Thoracic aorta (tissue), 2 donors: ENCODE results near the gene TMPRSS4. TPM values are rescaled to one million over a fixed set of nuclear protein-coding genes. Genes with fewer than 3 reads are reported as not detected.

Source experiments
- ATAC-seq: fragments of 150-250 bp; one replicate; pipeline ENCODE4 v1.8.0; 2017; ENCODE audit warnings: low read depth; ENCODE audit not compliant: insufficient number of reproducible peaks, low FRiP score
- DNase-seq: peaks from one replicate; pipeline ENCODE4 v3.0.0-alpha.2; 2020; ENCODE audit warnings: low spot score
- H3K27ac ChIP-seq, 2 donors: fragments of 200-600 bp; sonication (generic); 1 replicate in 1 of 2; 2 replicates in 1 of 2; pipeline ENCODE4 v1.5.1; 2016; ENCODE audit warnings: mild to moderate bottlenecking in 2 of 2, moderate library complexity in 2 of 2
- H3K27me3 ChIP-seq: fragments of 200-600 bp; sonication (generic); replicated peaks from 2 replicates; pipeline ENCODE4 v1.6.0; 2016; ENCODE audit warnings: mild to moderate bottlenecking; ENCODE audit not compliant: insufficient read depth
- H3K36me3 ChIP-seq: fragments of 200-600 bp; sonication (generic); one replicate; pipeline ENCODE4 v1.5.1; 2016
- H3K4me1 ChIP-seq, 2 donors: fragments of 200-600 bp; sonication (generic); 1 replicate in 1 of 2; 2 replicates in 1 of 2; pipeline versions ENCODE4 v1.5.1 to v1.6.0; 2016; ENCODE audit warnings: low read depth in 2 of 2, mild to moderate bottlenecking in 1 of 2; ENCODE audit not compliant: control insufficient read depth in 1 of 2
- H3K4me3 ChIP-seq: fragments of 200-600 bp; sonication (generic); 2 replicates; pipeline ENCODE4 v1.5.1; 2016; ENCODE audit warnings: mild to moderate bottlenecking
- H3K9me3 ChIP-seq: fragments of 200-600 bp; sonication (generic); 2 replicates; pipeline ENCODE4 v1.5.1; 2016
- total RNA-seq, 2 donors: library from RNA; depleted of rRNA; stranded (reverse); fragments of >200 nt; gene quantifications; one replicate each; pipeline versions ENCODE4 v1.1.0 to v1.2.3, GENCODE V29; 2016
- TF ChIP-seq, protein P1 (sequence below): fragments of 200-600 bp; sonication (generic); IDR thresholded peaks from one replicate; pipeline ENCODE4 v1.5.1; 2019; ENCODE audit warnings: antibody characterized with exemption

TMPRSS4 gene
- total RNA-seq, 2 donors from 2014 or later = 2.2 TPM; not detected in 1

DNA sequence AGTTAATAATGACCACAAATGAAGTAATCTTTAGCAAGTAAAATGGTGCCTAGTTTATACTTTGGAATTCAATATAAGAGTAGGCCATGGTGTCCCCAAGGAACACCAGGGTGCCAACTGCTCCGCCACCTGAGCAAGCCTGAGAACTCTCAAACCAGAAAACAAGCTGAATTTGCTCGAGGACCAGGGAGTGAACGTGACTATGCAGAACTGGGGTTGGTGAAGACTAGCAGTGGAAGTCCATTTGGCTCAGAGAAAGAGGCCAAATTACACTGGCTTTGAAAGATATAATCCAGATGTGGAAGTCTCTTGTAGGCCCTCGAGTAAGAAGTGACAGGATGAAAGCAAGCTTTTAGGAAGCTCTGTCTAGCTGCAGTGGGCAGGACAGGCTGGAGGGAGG lies 18.6 kb downstream of the TMPRSS4 start:
- Histone ChIP-seq H3K27me3 (no peaks in the 10 kb centered on the region), H3K27ac (no peak overlapping the region), H3K4me3 (no peak overlapping the region), H3K9me3 (no peaks in the 10 kb centered on the region), H3K36me3 (no peaks in the 10 kb centered on the region), H3K4me1 (no peaks in the 10 kb centered on the region)
- TF ChIP-seq, protein P1, sequence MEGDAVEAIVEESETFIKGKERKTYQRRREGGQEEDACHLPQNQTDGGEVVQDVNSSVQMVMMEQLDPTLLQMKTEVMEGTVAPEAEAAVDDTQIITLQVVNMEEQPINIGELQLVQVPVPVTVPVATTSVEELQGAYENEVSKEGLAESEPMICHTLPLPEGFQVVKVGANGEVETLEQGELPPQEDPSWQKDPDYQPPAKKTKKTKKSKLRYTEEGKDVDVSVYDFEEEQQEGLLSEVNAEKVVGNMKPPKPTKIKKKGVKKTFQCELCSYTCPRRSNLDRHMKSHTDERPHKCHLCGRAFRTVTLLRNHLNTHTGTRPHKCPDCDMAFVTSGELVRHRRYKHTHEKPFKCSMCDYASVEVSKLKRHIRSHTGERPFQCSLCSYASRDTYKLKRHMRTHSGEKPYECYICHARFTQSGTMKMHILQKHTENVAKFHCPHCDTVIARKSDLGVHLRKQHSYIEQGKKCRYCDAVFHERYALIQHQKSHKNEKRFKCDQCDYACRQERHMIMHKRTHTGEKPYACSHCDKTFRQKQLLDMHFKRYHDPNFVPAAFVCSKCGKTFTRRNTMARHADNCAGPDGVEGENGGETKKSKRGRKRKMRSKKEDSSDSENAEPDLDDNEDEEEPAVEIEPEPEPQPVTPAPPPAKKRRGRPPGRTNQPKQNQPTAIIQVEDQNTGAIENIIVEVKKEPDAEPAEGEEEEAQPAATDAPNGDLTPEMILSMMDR = no peak
- ATAC-seq = no peak
- DNase-seq = no peak

DNA sequence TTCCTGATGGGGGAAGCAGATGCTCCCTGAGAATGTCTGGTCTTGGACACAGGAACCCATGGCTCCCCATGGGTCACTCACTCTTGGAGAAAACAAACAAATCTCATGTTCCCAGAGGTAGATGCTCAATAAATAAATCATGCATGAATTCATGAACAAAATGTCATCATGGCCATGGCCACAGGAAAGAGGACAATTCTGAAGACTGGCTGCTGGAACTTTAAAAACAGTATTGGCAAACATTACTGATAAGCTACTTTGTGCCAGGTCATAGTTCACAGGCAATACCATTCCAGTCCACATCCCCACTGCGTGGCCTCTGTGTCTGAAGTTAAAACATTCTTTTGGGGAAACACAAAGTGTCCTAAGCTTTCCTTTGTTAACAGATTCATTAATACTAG lies 19.1 kb downstream of the TMPRSS4 start:
- Histone ChIP-seq H3K4me1 (no peaks in the 10 kb centered on the region), H3K36me3 (no peaks in the 10 kb centered on the region), H3K27ac (no peak overlapping the region), H3K4me3 (no peak overlapping the region), H3K9me3 (no peaks in the 10 kb centered on the region), H3K27me3 (no peaks in the 10 kb centered on the region)
- ATAC-seq (no peak), DNase-seq (no peak)
- TF ChIP-seq, protein P1 = no peak

DNA sequence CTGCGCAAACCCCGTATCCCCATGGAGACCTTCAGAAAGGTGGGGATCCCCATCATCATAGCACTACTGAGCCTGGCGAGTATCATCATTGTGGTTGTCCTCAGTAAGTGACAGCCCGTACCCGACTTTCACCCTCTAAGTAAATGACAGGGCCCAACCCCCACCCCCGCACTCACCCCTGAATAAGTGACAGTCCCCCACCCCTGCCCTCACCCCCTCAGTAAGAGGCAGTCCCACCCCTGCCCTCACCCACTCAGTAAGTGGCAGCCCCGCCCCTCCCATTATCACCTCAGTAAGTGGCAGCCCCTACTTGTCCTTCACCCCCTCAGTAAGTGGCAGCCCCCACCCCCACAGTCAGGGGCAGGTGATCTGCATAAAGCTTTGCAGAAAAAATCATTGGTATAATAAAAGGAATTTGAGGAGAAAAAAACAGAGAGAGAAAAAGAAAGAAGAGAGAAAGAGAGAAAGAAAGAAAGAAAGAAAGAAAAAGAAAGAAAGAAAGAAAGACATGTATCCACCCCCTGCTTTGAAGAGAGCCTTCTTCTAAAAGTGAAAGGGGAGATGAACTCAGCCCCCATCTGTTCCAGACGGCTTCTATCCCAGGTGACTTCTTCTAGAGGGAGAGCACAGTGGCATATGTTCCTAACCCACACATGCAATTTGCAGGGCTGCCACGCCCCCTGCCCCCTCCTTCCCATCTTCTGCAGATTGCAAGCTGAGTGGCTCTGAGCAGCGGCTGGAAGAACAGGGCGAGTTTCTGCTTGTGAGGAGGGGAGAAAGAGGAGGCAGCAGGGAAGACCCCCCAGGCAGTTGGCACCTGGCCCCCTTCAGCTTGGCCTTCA lies 22.3 kb downstream of the TMPRSS4 start:
- no peak overlapping the region for H3K27ac ChIP-seq
- no peaks in the 10 kb centered on the region for H3K27me3 ChIP-seq
- TF ChIP-seq, protein P1 = no peak
- DNase-seq = no peak
- no peaks in the 10 kb centered on the region for H3K36me3 ChIP-seq
- H3K9me3 ChIP-seq = no peaks in the 10 kb centered on the region
- no peak for ATAC-seq
- H3K4me1 ChIP-seq = no peaks in the 10 kb centered on the region
- no peak overlapping the region for H3K4me3 ChIP-seq

- H3K27me3 ChIP-seq = no peaks in the 10 kb centered on the region
- DNase-seq (no peak), ATAC-seq (no peak)
- H3K4me1 ChIP-seq = no peaks in the 10 kb centered on the region
- H3K9me3 ChIP-seq = no peaks in the 10 kb centered on the region
- H3K4me3 ChIP-seq = no peak overlapping the region
- TF ChIP-seq, protein P1 = no peak
- no peaks in the 10 kb centered on the region for H3K36me3 ChIP-seq
- H3K27ac ChIP-seq = no peak overlapping the region
Measured at GRCh38 chr11:118099838-118100556, 23.1 kb downstream of the TMPRSS4 start.

DNA sequence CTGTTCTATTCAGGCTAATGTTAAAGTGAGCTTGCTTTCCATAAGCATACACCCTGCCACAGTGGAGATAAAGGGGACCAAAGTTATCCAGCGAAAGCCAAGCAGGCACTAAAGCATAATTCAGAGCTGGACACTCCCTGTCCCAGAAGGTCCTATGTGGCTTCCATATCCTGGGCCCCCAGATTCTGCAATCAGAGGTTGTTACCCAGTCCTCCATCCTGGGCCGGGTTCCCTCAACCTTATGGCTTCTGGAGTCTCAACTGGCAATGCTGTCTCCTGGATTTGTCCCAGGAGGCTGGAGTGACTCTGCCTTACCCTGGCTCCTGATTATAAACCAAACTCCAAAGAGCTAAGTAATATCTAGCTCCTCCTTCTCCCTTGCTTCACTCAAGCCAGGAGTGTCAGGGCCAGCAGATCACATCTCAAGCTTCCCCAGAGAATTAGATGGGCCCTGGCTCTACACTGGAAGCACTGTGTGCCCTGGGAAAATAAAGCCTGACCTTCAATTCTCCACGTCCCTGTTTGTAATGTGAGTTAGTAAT lies 23.9 kb downstream of the TMPRSS4 start:
- Histone ChIP-seq H3K36me3 (no peaks in the 10 kb centered on the region), H3K4me3 (no peak overlapping the region), H3K4me1 (no peaks in the 10 kb centered on the region), H3K27ac (no peak overlapping the region), H3K27me3 (no peaks in the 10 kb centered on the region), H3K9me3 (no peaks in the 10 kb centered on the region)
- DNase-seq (no peak), ATAC-seq (no peak)
- TF ChIP-seq, protein P1 = no peak
